HG03354 (cell line): ENCODE data around the gene TBP.
"Not testable (repeated sequence)": the region's sequence is repeated elsewhere in the genome, so short reads cannot be mapped to it uniquely, and the experiment has no call there.

Experiments used
- ATAC-seq: cut with Tn5 transposase; IDR thresholded peaks from one replicate; pipeline ENCODE4 v1.9.1; 2021; ENCODE audit warnings: mild to moderate bottlenecking; ENCODE audit not compliant: unreplicated experiment, poor library complexity, severe bottlenecking

Gene TBP

GRCh38 chr6:170554013-170554795, at the start of gene TBP:
TSS of gene TBP (plus strand) at chr6:170554369. CDS start at chr6:170557030, 2,661 bp downstream.
- ATAC-seq: peak; percentile 94

DNA sequence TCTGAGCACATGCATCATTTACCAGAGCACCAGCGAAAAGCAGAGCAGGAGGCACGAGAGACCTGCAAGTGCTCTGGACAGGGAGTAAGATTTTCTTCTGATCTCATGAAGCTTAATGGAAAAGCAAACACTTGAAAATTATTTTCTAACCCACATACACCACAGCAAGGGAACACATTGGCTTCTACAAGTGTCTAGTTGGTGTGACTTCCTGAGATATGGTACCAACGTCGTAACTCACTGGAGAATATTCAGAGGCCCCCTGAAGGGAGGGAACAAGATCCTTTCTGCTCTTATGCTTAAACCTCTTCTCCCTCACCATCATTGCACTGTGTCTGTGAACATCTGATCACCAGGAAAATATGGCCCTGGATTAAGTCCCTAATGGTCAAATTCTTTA, 49.7 kb upstream of the TBP start:
- ATAC-seq: no peak

DNA sequence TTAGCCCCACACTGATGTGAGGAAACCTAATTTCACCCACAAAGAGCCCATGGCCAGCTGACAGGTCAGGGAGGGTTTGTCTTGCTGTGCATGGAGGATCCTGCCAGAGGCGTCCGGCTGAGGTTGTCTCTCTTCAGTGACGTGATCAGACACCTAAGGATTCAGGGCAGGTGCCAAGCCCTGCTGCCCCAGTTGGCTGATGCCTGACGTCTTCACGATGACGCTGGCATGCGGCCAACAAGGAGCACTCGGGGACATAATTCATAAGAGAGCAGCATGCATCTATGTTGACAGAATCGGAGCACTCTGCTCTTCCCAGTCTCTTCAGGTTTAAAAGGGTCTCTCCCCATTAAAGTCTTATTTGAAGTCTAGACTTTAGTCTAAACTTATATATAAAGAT, 48.9 kb upstream of the TBP start:
- ATAC-seq: no peak

DNA sequence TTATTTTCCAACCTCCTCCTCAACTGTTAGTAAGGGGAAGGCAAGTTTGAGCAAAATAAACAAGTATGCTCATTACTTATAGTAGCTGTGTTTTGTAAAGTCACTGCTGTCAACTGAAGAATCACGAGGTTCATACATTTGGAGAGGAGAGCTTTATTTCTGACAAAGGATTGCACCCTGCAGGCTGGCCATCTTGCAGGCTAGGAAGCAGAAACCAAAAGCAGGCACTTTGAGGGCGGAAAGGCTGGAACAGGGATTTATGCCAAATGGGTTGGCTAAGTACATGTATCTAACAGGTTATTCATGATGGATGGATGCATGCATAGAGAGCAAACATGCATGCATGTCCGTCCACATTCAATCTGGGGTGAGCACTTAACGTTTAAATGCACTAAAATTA, 47.7 kb upstream of the TBP start:
- no peak for ATAC-seq

GRCh38 chr6:170507728-170508127, 46.4 kb upstream of the TBP start:
- not testable (repeated sequence) for ATAC-seq

DNA sequence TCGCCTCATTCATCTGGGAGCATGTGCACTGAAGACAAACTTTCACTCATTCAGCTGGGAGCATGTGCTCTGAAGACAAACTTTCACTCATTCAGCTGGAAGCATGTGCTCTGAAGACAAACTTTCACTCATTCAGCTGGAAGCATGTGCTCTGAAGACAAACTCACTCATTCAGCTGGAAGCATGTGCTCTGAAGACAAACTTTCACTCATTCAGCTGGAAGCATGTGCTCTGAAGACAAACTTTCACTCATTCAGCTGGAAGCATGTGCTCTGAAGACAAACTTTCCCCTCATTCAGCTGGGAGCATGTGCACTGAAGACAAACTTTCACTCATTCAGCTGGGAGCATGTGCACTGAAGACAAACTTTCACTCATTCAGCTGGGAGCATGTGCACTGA, 45.9 kb upstream of the TBP start:
- not testable (repeated sequence) for ATAC-seq

GRCh38 chr6:170508892-170509722, 45.1 kb upstream of the TBP start:
- not testable (repeated sequence) for ATAC-seq

- no peak for ATAC-seq
Measured at GRCh38 chr6:170509723-170510018, 44.5 kb upstream of the TBP start.

- ATAC-seq: no peak
Measured at GRCh38 chr6:170510631-170511030, 43.5 kb upstream of the TBP start.

- ATAC-seq: no peak
Measured at GRCh38 chr6:170512249-170512648, 41.9 kb upstream of the TBP start.

- no peak for ATAC-seq
Measured at GRCh38 chr6:170514908-170515307, 39.3 kb upstream of the TBP start.

GRCh38 chr6:170516783-170517616, 37.2 kb upstream of the TBP start:
- ATAC-seq: peak; percentile 97

GRCh38 chr6:170522565-170523183, 31.5 kb upstream of the TBP start:
- ATAC-seq: no peak

DNA sequence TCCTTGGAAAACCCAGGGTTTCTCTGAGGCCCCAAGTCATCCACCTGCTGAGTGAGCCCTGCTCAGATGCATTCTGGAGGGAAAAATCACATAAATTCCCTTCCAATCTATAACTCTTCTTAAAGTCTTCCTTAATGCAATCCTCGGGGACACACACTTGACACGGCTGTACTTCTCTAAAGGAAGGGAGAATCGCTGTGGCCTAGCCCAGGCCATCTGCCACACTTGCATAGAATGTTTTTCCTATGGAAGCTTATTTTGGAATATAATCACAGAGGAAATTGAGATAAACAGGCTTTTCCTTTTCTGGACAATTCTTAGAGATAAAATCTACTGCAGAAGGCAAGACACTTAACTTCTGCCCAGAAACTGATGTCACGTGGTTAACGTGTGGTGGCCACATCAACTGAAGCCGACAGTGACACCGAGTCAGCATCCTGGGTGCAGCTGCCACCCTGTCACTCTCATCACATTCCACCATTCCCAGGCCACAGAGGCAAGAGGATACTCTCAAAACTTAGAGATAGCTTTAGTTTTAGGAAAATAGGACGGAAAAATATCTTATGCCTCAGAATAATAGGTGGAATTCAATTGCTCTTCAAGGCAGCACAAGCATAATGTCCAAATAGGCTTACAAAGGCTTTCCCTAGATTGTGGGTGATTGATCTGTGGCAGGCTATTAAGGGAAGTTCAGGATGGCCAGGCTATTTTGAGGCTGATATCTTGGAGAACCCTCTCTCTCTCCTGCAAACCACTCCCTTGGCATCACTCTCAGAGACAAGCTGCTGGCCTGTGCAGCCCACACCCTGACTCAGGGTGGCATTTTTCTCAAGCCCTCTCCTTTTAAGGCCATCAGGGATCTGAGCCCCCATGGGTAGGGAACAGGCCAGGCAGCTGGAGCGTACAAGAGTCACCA, 30.7 kb upstream of the TBP start:
- no peak for ATAC-seq

- no peak for ATAC-seq
Measured at GRCh38 chr6:170524172-170524502, 30.0 kb upstream of the TBP start.

- ATAC-seq: no peak
Measured at GRCh38 chr6:170525795-170526194, 28.4 kb upstream of the TBP start.

DNA sequence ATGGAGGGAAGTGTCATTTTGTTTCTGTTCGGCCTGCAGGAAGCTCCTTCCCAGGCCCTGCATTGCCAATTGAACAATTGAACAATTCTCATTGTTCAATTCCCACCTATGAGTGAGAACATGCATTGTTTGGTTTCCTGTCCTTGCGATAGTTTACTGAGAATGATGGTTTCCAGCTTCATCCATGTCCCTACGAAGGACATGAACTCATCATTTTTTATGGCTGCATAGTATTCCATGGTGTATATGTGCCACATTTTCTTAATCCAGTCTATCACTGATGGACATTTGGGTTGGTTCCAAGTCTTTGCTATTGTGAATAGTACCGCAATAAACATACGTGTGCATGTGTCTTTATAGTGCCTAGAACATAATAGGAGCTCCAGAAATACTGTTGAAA, 26.2 kb upstream of the TBP start:
- not testable (repeated sequence) for ATAC-seq

GRCh38 chr6:170529839-170530469, 24.2 kb upstream of the TBP start:
- ATAC-seq: peak; percentile 83
